H9 (cell line): Measurements from ENCODE around the gene SCUBE1. TPM values are rescaled to one million over a fixed set of nuclear protein-coding genes. Genes with fewer than 3 reads are reported as not detected.

Experiments used
- DNase-seq: peaks from one replicate; pipeline ENCODE4 v3.0.0-alpha.2; 2017
- H2AFZ ChIP-seq: one replicate; pipeline ENCODE4 v1.6.1; 2013; ENCODE audit warnings: mild to moderate bottlenecking, low read length, control low read depth, moderate library complexity
- H2AK5ac ChIP-seq: 2 replicates; pipeline ENCODE4 v1.6.1; 2013; ENCODE audit warnings: low read length, control low read depth, mixed read lengths; ENCODE audit not compliant: insufficient read length
- H2BK120ac ChIP-seq: one replicate; pipeline ENCODE4 v1.6.1; 2013; ENCODE audit warnings: low read depth, mild to moderate bottlenecking, low read length, control low read depth, inconsistent platforms; ENCODE audit not compliant: poor library complexity, severe bottlenecking
- H2BK12ac ChIP-seq: 2 replicates; pipeline ENCODE4 v1.6.1; 2013; ENCODE audit warnings: low read length, control low read depth, mixed read lengths, low read depth; ENCODE audit not compliant: insufficient read length
- H2BK15ac ChIP-seq: 2 replicates; pipeline ENCODE4 v1.6.1; 2013; ENCODE audit warnings: low read depth, low read length, control low read depth
- H2BK20ac ChIP-seq: one replicate; pipeline ENCODE4 v1.6.1; 2013; ENCODE audit warnings: low read depth, mild to moderate bottlenecking, low read length, control low read depth, inconsistent platforms; ENCODE audit not compliant: poor library complexity, severe bottlenecking
- H2BK5ac ChIP-seq: 2 replicates; pipeline ENCODE4 v1.6.1; 2013; ENCODE audit warnings: low read length, control low read depth, mixed read lengths; ENCODE audit not compliant: insufficient read length
- H3K14ac ChIP-seq: 2 replicates; pipeline ENCODE4 v1.6.1; 2013; ENCODE audit warnings: low read length, control low read depth; ENCODE audit not compliant: insufficient read depth
- H3K18ac ChIP-seq: 2 replicates; pipeline ENCODE4 v1.6.1; 2013; ENCODE audit warnings: low read depth, mild to moderate bottlenecking, mixed read lengths, low read length, control low read depth; ENCODE audit not compliant: insufficient read length
- H3K23ac ChIP-seq: 2 replicates; pipeline ENCODE4 v1.6.1; 2013; ENCODE audit warnings: low read length, control low read depth, mixed read lengths, low read depth; ENCODE audit not compliant: insufficient read length
- H3K23me2 ChIP-seq: 2 replicates; pipeline ENCODE4 v1.6.1; 2013; ENCODE audit warnings: low read depth, mild to moderate bottlenecking, mixed read lengths, low read length, control low read depth; ENCODE audit not compliant: insufficient read length, poor library complexity, severe bottlenecking
- H3K27ac ChIP-seq: 2 replicates; pipeline ENCODE4 v1.5.1; 2013; ENCODE audit warnings: low read length, control low read depth, mixed read lengths, low read depth; ENCODE audit not compliant: insufficient read length
- H3K27me3 ChIP-seq: 2 replicates; pipeline ENCODE4 v1.6.1; 2013; ENCODE audit warnings: low read length, control low read depth, inconsistent platforms; ENCODE audit not compliant: insufficient read depth
- H3K4ac ChIP-seq: 2 replicates; pipeline ENCODE4 v1.6.1; 2013; ENCODE audit warnings: low read depth, mild to moderate bottlenecking, control low read depth, inconsistent platforms, low read length, moderate library complexity
- H3K4me1 ChIP-seq: 2 replicates; pipeline ENCODE4 v1.6.1; 2013; ENCODE audit warnings: low read length, control low read depth, inconsistent platforms; ENCODE audit not compliant: insufficient read depth
- H3K4me2 ChIP-seq: 2 replicates; pipeline ENCODE4 v1.6.1; 2013; ENCODE audit warnings: low read length, control low read depth, mixed read lengths; ENCODE audit not compliant: insufficient read length, insufficient read depth
- H3K56ac ChIP-seq: 2 replicates; pipeline ENCODE4 v1.6.1; 2013; ENCODE audit warnings: low read depth, mild to moderate bottlenecking, mixed read lengths, low read length, control low read depth; ENCODE audit not compliant: insufficient read length
- H3K79me1 ChIP-seq: 2 replicates; pipeline ENCODE4 v1.6.1; 2013; ENCODE audit warnings: low read depth, mild to moderate bottlenecking, moderate library complexity, low read length, control low read depth, inconsistent platforms; ENCODE audit not compliant: insufficient read depth, poor library complexity, severe bottlenecking
- H3K79me2 ChIP-seq: 2 replicates; pipeline ENCODE4 v1.6.1; 2013; ENCODE audit warnings: low read length, control low read depth, inconsistent platforms; ENCODE audit not compliant: insufficient read depth
- H3K9ac ChIP-seq: 2 replicates; pipeline ENCODE4 v1.6.1; 2013; ENCODE audit warnings: low read length, control low read depth, mixed read lengths; ENCODE audit not compliant: insufficient read length; ENCODE audit errors: extremely low read depth
- H3K9me3 ChIP-seq: one replicate; pipeline ENCODE4 v1.6.1; 2013; ENCODE audit warnings: low read depth, low read length, inconsistent platforms; ENCODE audit not compliant: control insufficient read depth
- H3T11ph ChIP-seq: one replicate; pipeline ENCODE4 v1.6.1; 2013; ENCODE audit warnings: mild to moderate bottlenecking, low read length, control low read depth, inconsistent platforms
- H4K20me1 ChIP-seq: one replicate; pipeline ENCODE4 v1.6.1; 2013; ENCODE audit not compliant: control insufficient read depth, insufficient read length, insufficient read depth
- H4K5ac ChIP-seq: 2 replicates; pipeline ENCODE4 v1.6.1; 2013; ENCODE audit warnings: low read depth, mild to moderate bottlenecking, mixed read lengths, low read length, control low read depth; ENCODE audit not compliant: insufficient read length
- H4K8ac ChIP-seq: replicated peaks from 2 replicates; pipeline ENCODE4 v1.6.1; 2013; ENCODE audit warnings: low read length, control low read depth, mixed read lengths, low read depth; ENCODE audit not compliant: insufficient read length
- H4K91ac ChIP-seq: 2 replicates; pipeline ENCODE4 v1.6.1; 2013; ENCODE audit warnings: low read depth, mild to moderate bottlenecking, moderate library complexity, mixed read lengths, low read length, control low read depth; ENCODE audit not compliant: insufficient read length
- H3K27ac Mint-ChIP-seq, 3 experiments: 2 replicates in 2 of 3; 3 replicates in 1 of 3; pipeline ENCODE4 v1.8.0; 2020 to 2021; ENCODE audit warnings: mixed read lengths in 3 of 3, mild to moderate bottlenecking in 1 of 3, moderate library complexity in 1 of 3
- H3K27me3 Mint-ChIP-seq: 2 replicates; pipeline ENCODE4 v1.8.0; 2021; ENCODE audit warnings: low read depth, mild to moderate bottlenecking, moderate library complexity, mixed read lengths
- H3K36me3 Mint-ChIP-seq, 3 experiments: 2 replicates in 2 of 3; 3 replicates in 1 of 3; pipeline ENCODE4 v1.8.0; 2020 to 2021; ENCODE audit warnings: low read depth in 3 of 3, mixed read lengths in 3 of 3; ENCODE audit not compliant: insufficient read depth in 1 of 3
- H3K4me1 Mint-ChIP-seq, 2 experiments: 2 replicates each; pipeline ENCODE4 v1.8.0; 2020; ENCODE audit warnings: mixed read lengths in 2 of 2
- H3K4me3 Mint-ChIP-seq, 2 experiments: 2 replicates in 1 of 2; 3 replicates in 1 of 2; pipeline ENCODE4 v1.8.0; 2020 to 2021; ENCODE audit warnings: mild to moderate bottlenecking in 2 of 2, mixed read lengths in 2 of 2, moderate library complexity in 1 of 2
- H3K9me3 Mint-ChIP-seq, 2 experiments: 2 replicates in 1 of 2; 3 replicates in 1 of 2; pipeline ENCODE4 v1.8.0; 2020; ENCODE audit warnings: mild to moderate bottlenecking in 2 of 2, mixed read lengths in 2 of 2, moderate library complexity in 1 of 2
- WGBS: extraction: QIAGEN DNeasy Blood & Tissue Kit; methylation state at CpG from one replicate; pipeline ENCODE4 v1.1.7; 2013; ENCODE audit warnings: missing lambda C conversion rate, low lambda C conversion rate, mixed read lengths; ENCODE audit not compliant: insufficient read length; ENCODE audit errors: extremely low coverage; 5-methylcytosine and 5-hydroxymethylcytosine counted together
- total RNA-seq: library from RNA; stranded (reverse); gene quantifications from 2 replicates; pipeline ENCODE4 v1.2.1, GENCODE V29; 2021
- TF ChIP-seq, protein P1 (sequence below): fragments of 200-600 bp; sonication (generic); conservative IDR thresholded peaks from 3 replicates; pipeline ENCODE4 v1.8.0; 2021; ENCODE audit warnings: antibody characterized with exemption, mild to moderate bottlenecking

SCUBE1 gene
- total RNA-seq, 1 experiment from 2014 or later, result 1.2 TPM

DNA sequence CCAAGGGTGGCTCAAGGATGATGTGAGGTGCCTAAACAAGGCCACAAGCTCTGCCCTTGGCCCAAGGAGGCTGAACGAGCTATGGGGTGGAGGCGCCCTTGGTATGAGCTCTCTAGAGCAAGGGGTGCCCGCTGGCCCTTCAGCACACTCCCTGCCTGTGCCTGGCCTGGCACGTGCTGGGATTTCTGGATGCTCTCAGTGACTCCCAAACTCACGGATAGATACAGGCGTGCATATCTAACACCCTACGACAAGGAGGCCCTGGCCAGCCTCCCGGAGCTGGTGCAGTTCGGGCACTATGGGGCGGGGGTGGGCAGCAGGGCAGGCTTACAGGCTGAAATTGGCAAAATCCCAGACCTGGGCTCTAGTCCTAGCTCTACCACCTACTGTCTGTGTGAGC, 30.6 kb downstream of the SCUBE1 start:
- no peak overlapping the region for H3K4me2 ChIP-seq

More for the DNA sequence above, 30.6 kb downstream of the SCUBE1 start:
- no peak overlapping the region for H2BK12ac ChIP-seq
- no peak overlapping the region for H4K5ac ChIP-seq
- no peak overlapping the region for H2BK15ac ChIP-seq
- H4K91ac ChIP-seq, result no peak overlapping the region
- no peaks in the 10 kb centered on the region for H3K79me1 ChIP-seq
- H3K9me3 ChIP-seq, result no peaks in the 10 kb centered on the region
- no peak overlapping the region for H3K4ac ChIP-seq
- no peak overlapping the region for H3K9ac ChIP-seq
- H3T11ph ChIP-seq, result no peak overlapping the region
- Mint-ChIP-seq H3K27ac (peak overlapping the region in 1 of 3 experiments; percentile 18; a peak in 2 of 7 replicates), H3K36me3 (no peaks in the 10 kb centered on the region), H3K27me3 (no peaks in the 10 kb centered on the region; the same call in none of the 2 replicates), H3K4me3 (no peak overlapping the region), H3K4me1 (peaks cover 14 to 47% of the 10 kb centered on the region in 2 experiments), H3K9me3 (no peaks in the 10 kb centered on the region)
- H4K8ac ChIP-seq, result no peak overlapping the region
- H3K23ac ChIP-seq, result no peak overlapping the region
- H2BK5ac ChIP-seq, result no peak overlapping the region
- H2AFZ ChIP-seq, result no peak overlapping the region
- H4K20me1 ChIP-seq, result no peaks in the 10 kb centered on the region
- no peak overlapping the region for H3K18ac ChIP-seq
- DNase-seq, result no peak
- no peaks in the 10 kb centered on the region; the same call in 1 of the 2 replicates for H3K4me1 ChIP-seq
- H2BK20ac ChIP-seq, result no peak overlapping the region
- H3K23me2 ChIP-seq, result no peaks in the 10 kb centered on the region
- no CpG with 5 or more reads among the region's 10 CpGs for WGBS
- no peaks in the 10 kb centered on the region for H3K27me3 ChIP-seq
- H3K79me2 ChIP-seq, result no peaks in the 10 kb centered on the region
- no peak overlapping the region for H2BK120ac ChIP-seq
- no peak overlapping the region for H3K56ac ChIP-seq
- no peak overlapping the region for H3K14ac ChIP-seq
- no peak overlapping the region for H2AK5ac ChIP-seq
- no peak overlapping the region for H3K27ac ChIP-seq
- TF ChIP-seq, protein P1, sequence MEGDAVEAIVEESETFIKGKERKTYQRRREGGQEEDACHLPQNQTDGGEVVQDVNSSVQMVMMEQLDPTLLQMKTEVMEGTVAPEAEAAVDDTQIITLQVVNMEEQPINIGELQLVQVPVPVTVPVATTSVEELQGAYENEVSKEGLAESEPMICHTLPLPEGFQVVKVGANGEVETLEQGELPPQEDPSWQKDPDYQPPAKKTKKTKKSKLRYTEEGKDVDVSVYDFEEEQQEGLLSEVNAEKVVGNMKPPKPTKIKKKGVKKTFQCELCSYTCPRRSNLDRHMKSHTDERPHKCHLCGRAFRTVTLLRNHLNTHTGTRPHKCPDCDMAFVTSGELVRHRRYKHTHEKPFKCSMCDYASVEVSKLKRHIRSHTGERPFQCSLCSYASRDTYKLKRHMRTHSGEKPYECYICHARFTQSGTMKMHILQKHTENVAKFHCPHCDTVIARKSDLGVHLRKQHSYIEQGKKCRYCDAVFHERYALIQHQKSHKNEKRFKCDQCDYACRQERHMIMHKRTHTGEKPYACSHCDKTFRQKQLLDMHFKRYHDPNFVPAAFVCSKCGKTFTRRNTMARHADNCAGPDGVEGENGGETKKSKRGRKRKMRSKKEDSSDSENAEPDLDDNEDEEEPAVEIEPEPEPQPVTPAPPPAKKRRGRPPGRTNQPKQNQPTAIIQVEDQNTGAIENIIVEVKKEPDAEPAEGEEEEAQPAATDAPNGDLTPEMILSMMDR, result no peak
